Islet of Langerhans (tissue), 1 donor: ENCODE measurements around the gene TBC1D32.
"Not testable (repeated sequence)": the region's sequence is repeated elsewhere in the genome, so short reads cannot be mapped to it uniquely, and the experiment has no call there.

Experiments used
- FAIRE-seq: peaks from one replicate; lab custom pipeline; 2011; peaks lifted over from hg19 to GRCh38; lab: Jason Lieb, UNC

TBC1D32 gene

GRCh38 chr6:121223212-121223611, 111.1 kb downstream of the TBC1D32 start:
- FAIRE-seq, result no peak

GRCh38 chr6:121222656-121223055, 111.6 kb downstream of the TBC1D32 start:
- FAIRE-seq, result peak; percentile 98

- no peak for FAIRE-seq
Observed at GRCh38 chr6:121216928-121217327, 117.4 kb downstream of the TBC1D32 start.

GRCh38 chr6:121213341-121213740, 120.9 kb downstream of the TBC1D32 start:
- not testable (repeated sequence) for FAIRE-seq

- FAIRE-seq, result no peak
Observed at GRCh38 chr6:121210943-121211342, 123.3 kb downstream of the TBC1D32 start.

GRCh38 chr6:121205569-121205968, 128.7 kb downstream of the TBC1D32 start:
- FAIRE-seq, result no peak

- FAIRE-seq, result no peak
Observed at GRCh38 chr6:121201105-121201504, 133.2 kb downstream of the TBC1D32 start.

GRCh38 chr6:121196042-121196441, 138.2 kb downstream of the TBC1D32 start:
- not testable (repeated sequence) for FAIRE-seq

GRCh38 chr6:121190122-121190521, 144.2 kb downstream of the TBC1D32 start:
- no peak for FAIRE-seq

GRCh38 chr6:121188356-121188755, 145.9 kb downstream of the TBC1D32 start:
- no peak for FAIRE-seq

GRCh38 chr6:121187833-121188200, 146.5 kb downstream of the TBC1D32 start:
- no peak for FAIRE-seq

- FAIRE-seq, result no peak
Observed at GRCh38 chr6:121187200-121187832, 147.0 kb downstream of the TBC1D32 start.

- FAIRE-seq, result no peak
Observed at GRCh38 chr6:121183742-121184141, 150.5 kb downstream of the TBC1D32 start.

GRCh38 chr6:121175827-121176226, 158.5 kb downstream of the TBC1D32 start:
- no peak for FAIRE-seq

- FAIRE-seq, result not testable (repeated sequence)
Observed at GRCh38 chr6:121172451-121172850, 161.8 kb downstream of the TBC1D32 start.

GRCh38 chr6:121171879-121172278, 162.4 kb downstream of the TBC1D32 start:
- FAIRE-seq, result no peak

- FAIRE-seq, result no peak
Observed at GRCh38 chr6:121161886-121162285, 172.4 kb downstream of the TBC1D32 start.

GRCh38 chr6:121160276-121160675, 174.0 kb downstream of the TBC1D32 start:
- FAIRE-seq, result peak; percentile 62

GRCh38 chr6:121158891-121159290, 175.4 kb downstream of the TBC1D32 start:
- no peak for FAIRE-seq

GRCh38 chr6:121158438-121158837, 175.8 kb downstream of the TBC1D32 start:
- FAIRE-seq, result no peak

GRCh38 chr6:121157906-121158305, 176.4 kb downstream of the TBC1D32 start:
- no peak for FAIRE-seq

GRCh38 chr6:121143476-121143875, 190.8 kb downstream of the TBC1D32 start:
- FAIRE-seq, result no peak

GRCh38 chr6:121142093-121142492, 192.2 kb downstream of the TBC1D32 start:
- FAIRE-seq, result no peak

GRCh38 chr6:121135425-121135824, 198.9 kb downstream of the TBC1D32 start:
- peak; percentile 13 for FAIRE-seq

- no peak for FAIRE-seq
Observed at GRCh38 chr6:121134922-121135321, 199.4 kb downstream of the TBC1D32 start.
